Activated CD8-positive, alpha-beta memory T cell treated with anti-CD3 and anti-CD28 coated beads for 1 hour (primary cell): ENCODE measurements around the gene SLC8A1.

ENCODE experiments used
- DNase-seq, 2 donors: peaks; one replicate each; pipeline ENCODE4 v3.0.0-alpha.2; 2020; ENCODE audit warnings: low read depth in 1 of 2; ENCODE audit errors: extremely low read depth in 1 of 2

The SLC8A1 gene

GRCh38 chr2:40210344-40210967 is 241.4 kb downstream of the SLC8A1 start:
- no peak for DNase-seq

- DNase-seq = no peak
Observed at GRCh38 chr2:40209761-40210160, 242.1 kb downstream of the SLC8A1 start.

DNA sequence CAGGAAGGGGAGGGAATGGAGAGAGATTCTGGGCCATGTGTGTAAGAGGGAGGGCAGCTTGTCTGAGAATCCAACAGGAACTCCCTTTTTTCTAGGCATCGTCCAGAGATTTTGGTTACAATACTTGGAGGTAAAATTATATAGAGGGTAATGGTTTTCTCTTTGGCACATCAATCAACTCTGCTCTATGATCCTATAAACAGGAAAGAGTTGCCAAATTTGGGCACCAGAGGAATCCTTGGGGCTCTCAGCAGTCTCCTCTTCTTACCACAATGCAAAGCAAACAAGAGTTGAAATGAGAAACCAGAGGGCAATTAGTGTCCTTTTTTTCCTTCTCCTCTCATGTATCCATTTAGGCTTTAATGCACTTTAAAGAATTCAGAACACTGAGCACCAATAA is 243.4 kb downstream of the SLC8A1 start:
- no peak for DNase-seq

- DNase-seq = no peak
Observed at GRCh38 chr2:40204268-40204667, 247.6 kb downstream of the SLC8A1 start.

- no peak for DNase-seq
Observed at GRCh38 chr2:40202798-40203400, 249.0 kb downstream of the SLC8A1 start.

DNA sequence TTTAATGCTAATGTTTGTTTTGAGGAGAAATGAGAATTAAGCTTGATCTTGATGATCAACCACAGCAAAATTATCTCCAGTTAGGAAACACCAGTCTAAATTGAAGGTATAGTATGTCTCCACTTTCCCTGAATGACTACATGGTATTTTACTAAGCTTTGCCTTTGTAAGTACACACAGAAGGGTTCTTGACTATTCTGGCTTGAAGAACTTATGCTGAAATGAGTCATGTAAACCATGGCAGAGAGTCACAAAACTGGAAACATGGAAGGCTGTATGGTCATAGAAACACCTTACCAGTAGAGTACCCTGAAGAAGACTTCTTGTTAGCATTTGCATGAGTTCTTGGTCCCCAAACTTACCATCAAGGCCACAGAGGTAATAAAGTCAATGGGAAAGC is 250.5 kb downstream of the SLC8A1 start:
- no peak for DNase-seq

DNA sequence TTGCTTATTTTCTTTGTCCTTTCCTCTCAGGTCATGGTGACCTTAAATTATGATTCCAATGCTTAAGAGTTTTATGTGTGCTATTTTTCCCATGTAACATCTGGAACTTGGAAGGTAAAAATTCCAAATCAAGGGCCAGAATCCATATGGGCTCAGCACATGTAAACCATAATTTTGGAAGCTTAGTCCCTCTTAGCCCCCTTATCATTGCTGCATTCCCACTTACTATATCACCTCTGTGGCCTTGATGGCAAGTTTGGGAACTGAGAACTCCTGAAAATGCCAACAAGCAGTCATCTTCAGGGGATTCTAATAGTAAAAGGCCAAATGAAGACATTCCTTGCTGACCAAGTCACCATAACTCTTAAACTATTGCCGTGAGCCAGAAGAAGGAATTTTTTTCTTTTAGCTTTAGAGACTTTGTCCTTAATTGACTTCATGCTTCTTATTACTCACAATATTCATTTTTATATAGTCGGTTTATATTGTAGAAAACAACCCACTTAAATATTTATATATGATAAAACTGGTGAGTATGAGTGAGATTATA is 251.4 kb downstream of the SLC8A1 start:
- DNase-seq = no peak

GRCh38 chr2:40199771-40200170 is 252.1 kb downstream of the SLC8A1 start:
- DNase-seq = no peak

DNA sequence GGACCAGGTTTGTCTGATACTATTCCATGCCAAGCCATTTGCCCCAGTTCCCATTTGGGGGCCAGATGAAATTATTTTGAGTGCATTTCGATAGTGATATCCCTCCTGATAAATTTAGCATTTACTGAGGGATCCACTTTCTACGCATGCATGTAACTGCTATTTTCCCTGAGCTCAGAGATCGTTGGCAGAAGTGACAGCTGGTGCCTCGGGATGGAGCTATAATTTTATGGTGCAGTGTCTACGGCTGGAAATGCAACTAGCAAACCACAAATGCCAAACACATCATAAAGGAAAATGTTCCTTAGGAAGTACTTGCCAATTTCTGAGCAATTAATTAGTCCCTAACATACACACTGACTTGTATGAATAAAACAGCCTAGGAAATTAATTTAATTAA is 254.8 kb downstream of the SLC8A1 start:
- DNase-seq = no peak

DNA sequence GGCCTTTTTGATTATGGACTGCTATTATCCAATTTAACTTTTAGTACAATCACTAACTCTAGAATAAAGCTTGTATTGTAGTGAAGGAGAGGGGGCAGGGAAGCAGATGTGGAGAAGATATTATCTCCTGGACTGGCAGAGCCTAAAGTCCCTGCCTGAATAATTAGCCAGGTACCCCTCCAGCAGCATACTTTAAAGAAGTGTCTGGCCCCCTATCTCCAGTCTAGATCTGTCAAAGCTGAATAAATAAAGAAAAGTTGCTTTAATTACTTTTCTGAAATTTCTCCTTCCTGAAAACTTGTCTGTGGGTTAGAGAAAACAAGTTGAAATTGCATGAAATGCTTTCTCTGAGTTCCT is 258.2 kb downstream of the SLC8A1 start:
- DNase-seq = no peak

DNA sequence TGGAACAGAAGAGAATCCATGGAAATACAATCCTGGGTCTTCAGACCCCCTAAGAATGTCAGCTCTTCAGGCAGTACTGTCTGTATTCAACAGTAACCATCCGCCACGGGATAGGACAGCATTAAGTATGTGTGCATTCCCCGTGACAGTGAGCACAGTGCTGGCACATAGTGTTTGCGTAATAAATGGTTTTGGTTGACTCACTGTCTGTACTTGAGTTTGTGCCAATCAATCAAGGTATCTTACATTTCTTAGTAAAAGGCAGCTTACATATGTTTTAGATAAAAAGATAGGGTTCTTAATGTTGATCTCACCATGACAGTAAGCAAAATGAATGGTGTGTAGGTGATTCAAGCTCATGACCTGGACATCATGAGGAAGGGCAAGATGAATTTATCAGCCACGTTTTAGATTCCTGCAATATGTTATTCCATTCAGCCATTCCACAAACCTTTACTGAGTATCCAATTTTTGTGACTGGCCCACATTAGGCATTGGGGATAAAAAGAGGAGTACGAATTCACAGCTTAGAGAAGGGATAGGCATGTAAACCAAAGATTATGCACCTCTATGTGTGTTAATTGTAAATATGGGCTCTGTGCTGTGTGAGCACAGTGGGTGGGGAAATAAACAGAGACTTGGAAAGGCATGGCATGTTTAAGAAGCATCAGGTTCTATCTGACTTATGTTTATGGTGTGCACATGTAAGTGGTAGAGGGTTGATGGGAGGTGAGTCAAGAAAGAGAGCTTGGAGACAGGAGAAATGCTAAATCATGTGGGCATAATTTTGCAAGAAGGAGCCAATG is 258.8 kb downstream of the SLC8A1 start:
- DNase-seq = no peak

DNA sequence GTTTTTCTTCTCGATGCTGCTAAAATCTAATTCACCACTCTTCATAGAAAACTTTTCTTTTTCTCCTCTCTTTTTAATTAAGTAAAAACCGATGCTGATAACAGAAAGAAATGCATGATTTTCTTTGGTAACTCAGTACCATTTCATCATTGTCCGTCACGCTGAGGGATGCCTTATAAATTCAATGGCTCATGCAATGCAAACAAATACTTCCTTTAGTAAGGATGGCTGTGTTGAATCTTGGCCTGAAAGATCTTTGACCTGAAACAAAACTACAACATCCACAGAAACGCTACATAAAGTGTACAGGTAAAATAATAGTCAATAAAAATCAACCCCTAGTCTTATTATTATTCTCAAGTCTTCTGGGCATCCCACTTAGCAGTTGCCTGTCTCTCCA is 261.4 kb downstream of the SLC8A1 start:
- DNase-seq = no peak

DNA sequence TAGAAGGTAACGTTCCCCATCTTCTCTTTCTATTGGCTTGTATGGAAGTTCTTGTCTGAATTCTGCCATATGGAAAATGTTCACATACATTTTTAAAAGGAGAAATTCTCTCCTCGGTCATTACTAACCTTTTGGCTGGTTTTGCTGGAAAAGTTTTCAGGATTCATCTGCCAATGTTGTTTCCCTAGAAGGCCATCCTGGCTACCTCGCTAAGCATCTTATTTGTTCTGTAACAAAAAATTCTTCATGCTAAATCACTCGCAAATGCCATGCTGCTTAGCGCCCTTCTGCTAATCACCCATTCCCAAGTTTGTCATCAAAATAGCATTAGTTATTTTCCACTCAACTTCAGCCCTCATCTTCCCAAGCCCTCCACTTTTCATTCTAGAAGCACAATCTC is 262.0 kb downstream of the SLC8A1 start:
- DNase-seq = no peak

GRCh38 chr2:40187054-40187453 is 264.8 kb downstream of the SLC8A1 start:
- DNase-seq = no peak

- DNase-seq = no peak
Observed at GRCh38 chr2:40184551-40184950, 267.3 kb downstream of the SLC8A1 start.

DNA sequence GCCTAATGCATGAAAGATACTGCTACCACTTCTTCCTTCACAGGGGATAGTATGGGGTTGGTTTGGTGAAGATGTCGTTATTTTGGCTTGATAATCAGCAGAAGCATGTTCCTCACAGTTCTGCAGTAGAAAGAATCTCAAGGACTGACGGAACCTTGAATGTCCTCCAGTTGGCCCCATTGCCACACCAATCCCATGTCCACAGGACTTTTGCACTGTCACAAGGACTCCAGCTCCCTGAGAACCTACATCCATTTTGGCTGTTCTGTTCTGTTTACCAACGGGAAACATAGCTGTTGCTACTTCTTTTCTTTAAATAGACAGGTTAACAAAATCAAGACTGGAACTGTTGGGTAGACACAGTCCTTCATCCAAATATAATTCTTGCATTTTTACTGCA is 270.0 kb downstream of the SLC8A1 start:
- DNase-seq = no peak

GRCh38 chr2:40179801-40180200 is 272.1 kb downstream of the SLC8A1 start:
- DNase-seq = no peak

- no peak for DNase-seq
Observed at GRCh38 chr2:40178971-40179370, 272.9 kb downstream of the SLC8A1 start.

DNA sequence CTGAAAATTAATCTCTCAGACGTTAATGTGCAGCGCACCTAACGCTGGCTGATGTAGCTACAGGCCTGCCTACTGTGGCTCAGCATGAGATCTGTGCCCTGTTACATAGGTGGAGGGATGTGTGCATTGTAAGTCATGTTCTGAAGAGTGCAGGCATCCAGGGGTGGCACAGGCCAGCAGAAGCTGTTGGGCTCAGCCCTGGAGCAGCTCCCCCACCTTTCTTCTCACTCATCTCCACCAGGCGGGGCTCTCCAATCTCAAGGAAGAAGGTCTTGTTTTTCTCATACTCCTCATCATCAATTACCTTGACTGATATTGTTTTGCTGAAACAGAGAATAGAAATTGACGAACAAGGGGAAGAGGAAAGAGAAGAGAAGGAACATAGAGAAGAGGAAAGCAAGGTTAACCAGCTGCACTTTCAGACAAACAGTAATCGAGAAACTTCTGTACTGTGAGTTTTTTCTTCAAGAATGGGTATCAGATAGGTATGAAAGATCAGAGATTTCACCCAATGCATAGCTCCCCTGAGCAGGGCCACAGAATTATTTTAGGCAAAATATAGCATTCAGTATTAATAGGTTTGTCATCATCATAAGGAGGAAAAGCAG is 273.6 kb downstream of the SLC8A1 start:
- no peak for DNase-seq

DNA sequence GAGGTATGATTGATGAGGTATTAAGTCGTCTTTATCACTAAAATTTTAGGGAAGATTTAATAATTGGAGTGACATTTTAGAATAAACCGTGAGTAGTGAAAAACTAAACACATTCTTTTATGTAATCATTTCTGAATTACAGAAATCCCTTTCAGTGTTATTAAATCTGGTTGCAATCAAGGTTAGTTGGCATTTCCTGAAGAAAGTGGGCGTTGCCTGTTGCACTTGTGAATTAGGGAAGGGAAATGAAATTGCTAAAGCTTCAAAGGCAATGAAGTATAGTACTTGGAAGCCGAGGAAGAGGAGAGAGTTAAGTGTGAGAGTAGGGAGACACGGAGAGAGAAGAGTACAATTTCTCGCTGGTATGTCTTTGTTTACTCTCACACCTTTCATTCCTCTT is 274.5 kb downstream of the SLC8A1 start:
- DNase-seq = no peak

- no peak for DNase-seq
Observed at GRCh38 chr2:40173276-40173675, 278.6 kb downstream of the SLC8A1 start.

GRCh38 chr2:40169856-40170255 is 282.0 kb downstream of the SLC8A1 start:
- DNase-seq = no peak
